KOPT-K1 (cell line): ENCODE data around the gene THADA.

Experiments
- H3K27ac ChIP-seq: fragments of 200-600 bp; sonication (generic); 2 replicates; pipeline ENCODE4 v1.5.1; 2016; ENCODE audit warnings: antibody characterized with exemption, mild to moderate bottlenecking, low read depth, low read length; ENCODE audit not compliant: poor library complexity, severe bottlenecking
- H3K36me3 ChIP-seq: fragments of 200-600 bp; sonication (generic); 2 replicates; pipeline ENCODE4 v1.5.1; 2017; ENCODE audit warnings: antibody characterized with exemption, mild to moderate bottlenecking, low read length, moderate library complexity; ENCODE audit not compliant: insufficient read depth
- H3K9me3 ChIP-seq: fragments of 200-600 bp; sonication (generic); 2 replicates; pipeline ENCODE4 v1.5.1; 2017; ENCODE audit warnings: antibody characterized with exemption, low read length, mild to moderate bottlenecking; ENCODE audit not compliant: insufficient read depth, poor library complexity, severe bottlenecking

Gene THADA

GRCh38 chr2:43206602-43207001 lies 389.2 kb downstream of the THADA start:
- no peak overlapping the region for H3K27ac ChIP-seq
- H3K9me3 ChIP-seq: no peaks in the 10 kb centered on the region
- no peaks in the 10 kb centered on the region for H3K36me3 ChIP-seq

- H3K9me3 ChIP-seq: no peaks in the 10 kb centered on the region
- no peaks in the 10 kb centered on the region for H3K36me3 ChIP-seq
- H3K27ac ChIP-seq: peak overlapping the region; percentile 57
These were observed 392.5 kb downstream of the THADA start for GRCh38 chr2:43203373-43203772.

- no peaks in the 10 kb centered on the region for H3K36me3 ChIP-seq
- peak overlapping the region; percentile 91 for H3K27ac ChIP-seq
- H3K9me3 ChIP-seq: no peaks in the 10 kb centered on the region
These were observed 393.5 kb downstream of the THADA start for GRCh38 chr2:43202289-43202688.

DNA sequence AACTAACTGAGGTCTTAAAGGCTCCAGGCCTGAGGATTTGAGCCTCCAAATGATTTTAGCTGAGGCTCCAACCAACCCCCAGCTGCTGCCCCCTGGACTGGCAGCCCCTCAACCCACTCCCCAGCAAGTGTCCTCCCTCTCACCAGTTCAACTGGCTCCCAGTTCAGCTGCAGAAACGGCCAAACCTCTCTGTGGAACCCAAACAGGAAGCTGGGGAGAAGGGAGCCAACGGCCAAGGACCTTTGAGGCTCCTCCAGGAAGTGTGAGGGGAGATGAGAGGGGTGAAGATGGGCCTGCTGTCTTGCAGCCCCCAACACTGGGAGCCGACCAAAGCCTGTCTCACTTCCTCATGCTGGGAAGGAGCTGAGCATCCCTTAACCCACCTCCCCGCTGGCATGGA lies 394.3 kb downstream of the THADA start:
- Histone ChIP-seq H3K9me3 (no peaks in the 10 kb centered on the region), H3K36me3 (no peaks in the 10 kb centered on the region), H3K27ac (peak overlapping the region; percentile 91)

- Histone ChIP-seq H3K9me3 (no peaks in the 10 kb centered on the region), H3K27ac (peak overlapping the region; percentile 91), H3K36me3 (no peaks in the 10 kb centered on the region)
These were observed 394.8 kb downstream of the THADA start for GRCh38 chr2:43201016-43201415.

DNA sequence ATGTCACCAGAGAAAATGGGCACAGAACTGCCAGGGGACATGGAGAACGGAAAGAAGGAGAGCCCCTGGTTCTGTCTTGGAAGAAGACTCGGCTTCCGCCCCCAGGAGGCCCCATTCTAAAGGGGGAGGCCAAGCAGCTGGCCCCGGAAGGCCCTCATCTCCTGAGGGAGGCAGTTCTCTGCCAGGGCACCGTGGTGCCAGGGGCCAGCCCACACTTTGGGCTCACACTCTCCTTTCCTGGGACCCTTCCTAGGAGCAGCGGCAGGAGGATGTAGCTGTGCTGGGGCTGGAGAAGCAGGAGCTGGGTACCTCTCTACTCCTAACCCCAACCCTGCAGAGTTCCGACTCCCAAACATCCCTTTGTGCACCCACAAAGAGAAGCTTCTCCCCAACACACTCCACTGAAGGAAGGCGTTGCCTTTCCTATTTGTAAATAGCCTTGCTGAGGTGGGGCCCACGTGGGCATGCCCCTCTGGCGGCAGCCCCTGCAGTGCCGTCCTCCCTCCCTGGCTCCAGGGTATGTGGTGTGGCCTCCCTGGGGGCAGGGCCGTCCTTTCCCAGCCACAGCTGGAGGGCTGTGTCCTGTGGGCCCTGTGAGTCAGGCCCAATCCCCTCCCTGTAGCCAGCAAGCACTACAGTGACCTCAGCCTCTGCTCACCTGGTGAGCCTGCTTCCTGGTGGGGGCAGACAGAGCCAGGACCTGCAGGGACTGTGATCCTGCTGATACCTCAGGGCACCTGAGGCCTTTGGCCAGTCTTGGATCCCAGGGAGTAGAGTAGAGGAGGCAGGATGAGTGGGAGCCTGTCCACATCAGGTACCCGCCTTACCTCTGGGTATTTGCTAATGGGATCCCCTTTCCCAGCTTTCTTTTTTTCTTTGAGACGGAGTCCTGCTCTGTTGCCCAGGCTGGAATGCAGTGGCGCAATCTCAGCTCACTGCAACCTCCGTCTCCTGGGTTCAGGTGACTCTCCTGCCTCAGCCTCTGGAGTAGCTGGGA lies 396.0 kb downstream of the THADA start:
- no peaks in the 10 kb centered on the region for H3K9me3 ChIP-seq
- peak overlapping the region; percentile 91 for H3K27ac ChIP-seq
- H3K36me3 ChIP-seq: no peaks in the 10 kb centered on the region

- Histone ChIP-seq H3K9me3 (no peaks in the 10 kb centered on the region), H3K27ac (peak overlapping the region; percentile 42), H3K36me3 (no peaks in the 10 kb centered on the region)
These were observed 397.6 kb downstream of the THADA start for GRCh38 chr2:43198263-43198662.

- H3K36me3 ChIP-seq: no peaks in the 10 kb centered on the region
- H3K27ac ChIP-seq: peak overlapping the region; percentile 56
- H3K9me3 ChIP-seq: no peaks in the 10 kb centered on the region
These were observed 398.3 kb downstream of the THADA start for GRCh38 chr2:43197588-43197896.

DNA sequence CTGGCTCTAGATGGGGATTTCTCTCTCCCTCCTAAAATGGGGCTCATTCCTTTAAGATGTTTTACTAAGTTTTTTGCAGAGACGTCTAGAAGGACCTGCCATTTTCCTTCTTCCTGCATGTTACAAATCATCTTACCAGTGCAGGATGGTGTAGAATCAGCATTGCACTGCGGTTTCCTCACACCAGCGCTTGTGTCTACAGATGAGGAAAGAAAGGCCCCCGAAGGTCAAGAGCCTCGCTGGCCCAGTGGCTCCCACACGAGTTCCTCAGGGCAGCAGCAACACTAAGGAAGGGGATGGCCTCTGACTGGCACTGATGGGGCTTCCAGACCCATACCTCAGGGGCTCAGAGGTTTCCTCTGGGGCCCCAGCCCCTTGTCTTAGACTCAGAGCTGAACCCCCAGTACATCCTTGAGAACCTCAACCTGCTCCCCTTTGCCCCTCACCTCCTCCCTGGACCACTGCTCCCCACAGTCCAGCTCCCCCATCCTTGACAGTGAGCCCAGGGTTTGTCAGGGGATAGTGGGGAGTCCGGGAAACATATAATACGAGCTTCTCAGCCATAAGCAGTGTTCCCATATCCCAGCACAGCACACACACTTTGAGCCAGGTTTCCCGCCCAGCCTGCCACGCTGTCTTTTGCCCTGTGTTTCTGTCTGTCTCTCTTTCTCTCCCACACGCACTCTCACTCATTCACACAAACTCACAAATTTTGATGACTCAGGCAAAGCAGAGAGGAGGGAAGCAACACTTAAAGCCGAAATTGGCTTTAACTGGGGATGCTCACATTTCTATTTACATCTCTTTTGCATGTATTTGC lies 398.9 kb downstream of the THADA start:
- Histone ChIP-seq H3K27ac (peak overlapping the region; percentile 56), H3K36me3 (no peaks in the 10 kb centered on the region), H3K9me3 (no peaks in the 10 kb centered on the region)

DNA sequence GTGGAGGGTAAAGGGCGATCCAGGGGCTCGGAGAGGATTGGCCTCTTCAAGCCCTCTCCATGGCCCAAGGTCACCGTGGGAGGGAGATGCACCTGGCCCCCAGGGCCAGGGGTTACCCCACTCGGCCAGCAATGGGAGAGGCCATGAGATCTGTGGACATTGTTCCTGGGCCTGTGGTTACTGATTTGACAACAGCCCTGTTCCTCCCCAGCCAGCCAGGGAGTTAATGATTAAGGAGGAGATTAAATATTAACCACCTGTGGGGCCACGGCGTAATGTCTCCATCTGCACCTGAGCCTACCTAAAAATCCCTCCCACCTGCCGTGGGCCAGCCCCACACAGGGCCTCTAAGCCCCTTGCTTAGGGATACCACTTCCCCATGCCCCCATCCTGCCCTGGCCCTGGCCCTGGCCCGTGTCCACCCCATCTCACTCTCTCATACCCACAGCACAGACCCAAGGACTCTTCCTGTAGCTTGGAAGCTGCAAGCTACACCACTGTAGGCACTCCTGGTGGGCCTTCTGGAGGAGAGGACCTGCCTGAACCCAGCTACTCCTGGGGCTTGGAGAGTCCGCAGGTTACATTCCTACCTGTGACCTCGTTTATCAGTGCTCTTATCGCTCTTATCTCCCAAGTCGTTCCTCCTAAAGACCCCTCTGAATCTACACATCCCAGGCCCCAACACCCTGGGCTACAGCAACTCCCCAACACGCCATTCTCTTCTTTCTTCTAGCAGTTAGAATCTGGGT lies 401.5 kb downstream of the THADA start:
- no peaks in the 10 kb centered on the region for H3K36me3 ChIP-seq
- no peaks in the 10 kb centered on the region for H3K9me3 ChIP-seq
- H3K27ac ChIP-seq: peak overlapping the region; percentile 100

GRCh38 chr2:43193652-43194120 lies 402.2 kb downstream of the THADA start:
- Histone ChIP-seq H3K36me3 (no peaks in the 10 kb centered on the region), H3K27ac (peak overlapping the region; percentile 100), H3K9me3 (no peaks in the 10 kb centered on the region)

DNA sequence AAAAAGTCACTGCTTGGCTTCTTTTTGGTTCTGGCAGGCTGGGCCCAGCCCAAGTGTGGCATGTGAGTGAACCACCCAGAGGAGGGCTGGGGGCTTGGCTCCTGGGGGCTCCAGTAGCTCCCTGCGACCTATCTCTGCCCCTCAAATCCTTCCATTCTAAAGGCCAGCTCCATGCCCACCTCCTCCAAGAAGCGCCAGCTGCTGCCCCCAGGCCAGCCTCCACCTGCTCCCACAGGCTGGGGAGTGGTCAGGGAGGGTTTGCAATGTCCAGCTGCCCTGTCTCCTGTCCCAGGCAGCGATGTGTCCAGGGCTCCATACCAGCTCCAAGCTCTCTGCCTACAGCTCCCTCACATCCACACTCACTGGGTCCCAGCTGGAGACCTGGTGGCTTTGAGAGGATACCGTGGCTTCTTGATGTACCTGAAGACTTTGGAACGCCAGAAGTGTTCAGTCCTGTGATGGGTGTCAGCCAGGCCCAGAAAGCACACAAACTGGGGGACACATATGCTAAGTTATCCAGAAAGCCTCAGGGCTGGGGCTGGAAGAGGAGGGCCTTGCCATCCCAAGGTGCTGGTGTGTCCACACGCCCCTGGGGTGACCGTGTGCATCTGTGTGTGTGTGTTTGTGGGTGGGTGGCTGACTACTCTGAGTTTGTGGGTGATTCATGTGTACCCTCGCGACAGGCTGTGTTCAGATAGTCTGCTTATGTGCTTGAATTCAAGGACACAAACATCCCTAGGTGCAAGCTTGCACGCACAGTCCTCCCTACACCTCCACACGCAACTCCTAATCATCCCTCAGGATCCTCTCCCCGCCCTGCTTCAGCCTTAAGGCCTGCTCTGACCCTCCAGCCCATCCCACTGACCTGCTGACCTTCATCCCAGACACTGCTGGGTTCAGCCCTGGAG lies 402.8 kb downstream of the THADA start:
- no peaks in the 10 kb centered on the region for H3K9me3 ChIP-seq
- H3K36me3 ChIP-seq: no peaks in the 10 kb centered on the region
- H3K27ac ChIP-seq: peak overlapping the region; percentile 100

GRCh38 chr2:43191947-43192516 lies 403.8 kb downstream of the THADA start:
- Histone ChIP-seq H3K36me3 (no peaks in the 10 kb centered on the region), H3K9me3 (no peaks in the 10 kb centered on the region), H3K27ac (peak overlapping the region; percentile 100)
